ENCODE results near the gene PCDHA2.
"Not testable (repeated sequence)": the region's sequence is repeated elsewhere in the genome, so short reads cannot be mapped to it uniquely, and the experiment has no call there.

PCDHA2 gene

GRCh38 chr5:140821375-140822280 is 27.0 kb downstream of the PCDHA2 start, which contains the start of gene PCDHA5:
TSS of gene PCDHA5 (plus strand) at chr5:140821613.
- DNase-seq (ENCODE audit: low spot score) = peak; percentile 45

GRCh38 chr5:140822281-140822629 is 27.6 kb downstream of the PCDHA2 start:
- DNase-seq (ENCODE audit: low spot score) = no peak

- DNase-seq (ENCODE audit: low spot score) = not testable (repeated sequence)
Measured at GRCh38 chr5:140822969-140823368, 28.3 kb downstream of the PCDHA2 start.

GRCh38 chr5:140823475-140823874 is 28.8 kb downstream of the PCDHA2 start:
- no peak for DNase-seq (ENCODE audit: low spot score)

GRCh38 chr5:140827704-140828361 is 33.2 kb downstream of the PCDHA2 start, which contains the start of gene PCDHA6:
TSS of gene PCDHA6 (plus strand) at chr5:140827960. CDS start at chr5:140828092, 132 bp downstream.
- DNase-seq (ENCODE audit: low spot score) = peak; percentile 23

- peak; percentile 12 for DNase-seq (ENCODE audit: low spot score)
Measured at GRCh38 chr5:140828362-140828737, 33.7 kb downstream of the PCDHA2 start.

GRCh38 chr5:140829511-140830501 is 35.2 kb downstream of the PCDHA2 start:
- not testable (repeated sequence) for DNase-seq (ENCODE audit: low spot score)

GRCh38 chr5:140833993-140834392 is 39.3 kb downstream of the PCDHA2 start, which contains the start of gene PCDHA7:
TSS of gene PCDHA7 (plus strand) at chr5:140834269. CDS start at chr5:140834384, 115 bp downstream.
- peak; percentile 28 for DNase-seq (ENCODE audit: low spot score)

- DNase-seq (ENCODE audit: low spot score) = not testable (repeated sequence)
Measured at GRCh38 chr5:140834439-140835008, 39.9 kb downstream of the PCDHA2 start.

GRCh38 chr5:140835622-140836510 is 41.2 kb downstream of the PCDHA2 start:
- no peak for DNase-seq (ENCODE audit: low spot score)

- peak; percentile 17 for DNase-seq (ENCODE audit: low spot score)
Measured at GRCh38 chr5:140840978-140841962, 46.6 kb downstream of the PCDHA2 start, which contains the start of gene PCDHA8. TSS of gene PCDHA8 (plus strand) at chr5:140841187. CDS start at chr5:140841322, 135 bp downstream.

GRCh38 chr5:140842798-140843733 is 48.4 kb downstream of the PCDHA2 start:
- no peak for DNase-seq (ENCODE audit: low spot score)
